HG03432 (cell line): ENCODE measurements around the gene PEPD.

Experiments
- ATAC-seq: cut with Tn5 transposase; IDR thresholded peaks from one replicate; pipeline ENCODE4 v1.9.1; 2021; ENCODE audit warnings: mild to moderate bottlenecking, moderate library complexity; ENCODE audit not compliant: unreplicated experiment

The PEPD gene

DNA sequence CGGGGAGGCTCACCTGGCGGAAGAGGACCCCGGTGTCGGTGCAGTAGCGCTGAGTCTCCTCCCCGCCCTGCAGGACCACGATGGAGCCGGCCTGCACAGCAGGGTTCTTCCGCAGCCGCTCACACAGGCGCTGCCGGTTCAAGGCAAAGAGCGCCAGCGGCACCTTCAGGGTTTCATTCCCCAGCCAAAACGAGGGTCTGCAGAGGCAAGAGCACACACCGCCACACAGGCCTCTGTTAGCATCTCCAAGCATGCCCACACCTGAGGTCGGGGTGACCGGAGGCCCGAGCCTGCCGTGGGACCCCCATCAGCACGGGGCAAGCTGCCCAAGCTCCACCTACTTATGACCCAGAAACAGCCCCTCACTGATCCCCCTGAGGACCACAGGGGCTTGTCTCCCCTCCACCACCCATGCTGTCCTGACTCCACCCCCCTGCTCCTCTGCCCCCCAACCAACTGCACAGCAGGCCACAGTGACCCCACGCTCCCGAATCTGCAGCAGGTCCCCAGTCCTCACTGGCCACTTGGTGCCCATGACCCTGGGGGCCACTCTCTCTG, 8.9 kb downstream of the PEPD start:
- no peak for ATAC-seq

DNA sequence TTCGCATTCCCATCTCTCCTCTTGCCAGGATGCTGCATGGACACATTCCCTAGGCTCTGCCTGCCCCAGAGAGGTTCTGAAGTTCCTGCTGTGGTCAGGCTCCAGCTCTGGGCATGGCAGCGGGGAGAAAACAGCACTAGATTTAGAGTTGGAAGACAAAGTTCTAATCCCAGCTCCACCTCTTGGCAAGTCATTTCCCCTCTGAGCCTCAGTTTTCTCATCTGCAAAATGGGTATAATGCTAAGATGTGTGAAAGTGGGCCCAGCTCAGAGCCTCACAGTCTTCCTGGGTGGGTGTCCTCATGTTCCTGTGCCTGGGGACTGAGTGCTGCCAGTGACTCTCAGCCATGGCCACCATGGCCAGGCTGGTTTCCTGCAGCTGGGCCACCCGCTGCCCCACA, 9.6 kb downstream of the PEPD start:
- ATAC-seq, result no peak

DNA sequence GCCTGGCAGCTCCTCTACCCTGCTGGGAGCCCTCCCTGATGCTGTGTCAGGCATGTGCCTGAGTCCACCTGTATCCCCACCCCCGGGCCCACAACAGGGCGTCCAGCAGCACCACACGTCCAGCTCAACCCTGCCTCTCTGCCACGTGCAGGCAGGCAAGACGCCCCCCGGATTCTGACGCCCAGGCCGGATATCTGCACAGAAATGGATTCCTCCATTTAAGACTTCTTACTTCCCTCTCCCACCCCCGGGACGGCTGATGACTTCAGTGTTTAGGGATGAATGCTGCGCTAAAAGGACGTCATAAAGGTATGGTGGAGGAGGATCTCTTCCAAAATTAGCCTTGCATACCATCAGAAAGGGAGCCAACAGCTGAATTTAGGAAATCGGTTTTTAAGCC, 10.2 kb downstream of the PEPD start:
- ATAC-seq, result no peak

DNA sequence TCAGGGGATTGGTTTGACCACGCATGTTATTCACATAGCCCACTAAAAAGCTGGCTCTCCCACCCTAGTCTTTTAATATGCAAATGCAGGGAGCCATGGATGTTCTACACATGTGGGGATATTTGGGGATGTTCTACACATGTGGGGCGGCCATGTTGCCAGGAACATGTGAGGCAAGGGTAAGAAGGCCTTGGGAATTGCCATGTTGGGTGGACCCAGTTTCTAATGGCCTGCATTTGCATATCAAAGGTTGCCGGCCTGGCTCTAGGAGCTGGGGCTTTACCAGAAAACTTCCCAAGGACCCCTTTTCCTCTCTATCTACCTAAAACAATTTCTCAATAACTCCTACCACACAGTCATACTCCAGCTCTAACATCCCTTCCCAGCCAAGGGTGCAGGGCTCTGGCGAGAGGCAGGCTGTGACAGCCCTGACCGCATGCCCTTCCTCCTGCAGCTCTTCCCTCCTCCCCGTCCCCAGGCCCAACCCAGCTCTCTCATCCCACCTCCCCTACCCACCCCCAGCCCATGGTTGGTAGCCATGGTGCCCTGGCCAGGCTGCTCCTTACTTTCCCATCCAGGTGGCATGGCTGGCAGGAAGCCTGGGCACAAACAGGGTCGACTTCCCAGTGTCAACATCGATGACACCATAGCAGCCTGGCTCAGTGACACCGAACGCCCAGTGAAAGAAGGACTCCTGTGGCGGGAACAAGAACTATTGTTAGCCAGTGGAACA, 11.0 kb downstream of the PEPD start:
- ATAC-seq, result no peak

DNA sequence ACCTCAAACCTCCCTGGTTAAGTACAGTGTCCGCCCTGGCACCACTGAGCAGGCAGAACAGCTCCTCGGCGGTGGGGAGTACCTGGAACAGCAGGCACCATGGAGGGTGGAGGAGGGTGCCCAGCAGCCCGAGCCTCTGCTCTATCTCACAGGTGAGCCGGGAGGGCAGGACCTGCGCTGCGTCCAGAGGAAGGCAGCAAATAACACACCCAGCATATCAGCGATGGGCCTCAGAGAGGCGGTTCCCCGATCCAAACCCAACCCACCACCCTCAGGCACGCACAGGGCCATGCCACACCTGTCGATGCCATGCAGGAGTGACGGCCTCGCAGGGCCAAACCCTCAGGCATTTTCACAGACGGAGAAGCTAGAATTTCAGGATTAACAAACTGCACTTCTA, 11.8 kb downstream of the PEPD start:
- ATAC-seq, result no peak

DNA sequence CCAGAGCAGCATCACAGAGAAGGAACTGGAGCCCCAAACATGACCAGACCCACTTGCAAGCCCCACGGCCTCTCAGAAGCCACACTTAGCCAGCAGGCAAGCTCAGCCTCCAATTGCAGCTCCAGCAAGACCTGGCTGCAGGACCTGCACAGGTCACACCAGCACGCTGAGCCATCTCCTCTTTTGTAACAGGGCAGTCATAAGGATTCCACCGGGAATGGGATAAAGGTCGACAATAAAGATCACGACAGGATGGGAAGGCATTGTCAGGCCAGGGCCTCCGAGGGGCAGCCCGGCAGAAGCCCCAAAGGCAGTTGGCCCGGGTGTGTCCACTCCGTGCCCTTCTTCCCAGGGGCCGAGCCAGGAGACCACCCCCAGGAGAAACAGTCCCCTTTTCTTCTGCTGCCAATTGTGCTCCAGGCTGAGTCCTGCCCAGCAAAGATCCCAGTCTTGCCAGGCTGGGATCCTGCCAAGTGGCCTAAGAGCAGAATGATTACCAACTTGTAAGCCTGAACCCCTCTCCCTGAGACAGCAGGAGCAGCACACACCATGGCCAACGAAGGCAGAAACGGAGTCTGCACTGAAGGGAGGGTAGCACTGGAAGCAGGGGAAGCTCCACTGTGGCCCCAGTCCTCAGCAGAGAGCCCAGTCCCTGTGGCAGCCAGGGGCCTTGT, 12.5 kb downstream of the PEPD start:
- ATAC-seq, result no peak

DNA sequence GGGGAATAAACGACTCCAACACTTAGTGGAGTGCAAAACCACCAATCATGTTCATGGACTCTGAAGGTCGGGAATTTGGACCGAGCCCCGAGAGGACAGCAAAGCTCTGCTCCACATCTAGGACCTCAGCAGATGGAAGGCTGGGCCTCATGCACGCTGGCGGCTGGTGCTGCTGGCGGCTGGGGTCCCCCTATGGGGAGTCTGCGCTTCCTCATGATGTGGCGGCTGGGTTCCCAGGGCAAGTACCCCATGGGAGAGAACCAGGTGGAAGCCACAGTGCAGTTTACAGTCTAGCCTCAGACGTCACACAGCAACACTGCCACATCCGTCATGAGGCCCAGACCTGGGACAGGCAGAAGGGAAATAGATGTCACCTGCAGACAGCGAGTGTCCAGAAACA, 13.2 kb downstream of the PEPD start:
- ATAC-seq, result no peak

DNA sequence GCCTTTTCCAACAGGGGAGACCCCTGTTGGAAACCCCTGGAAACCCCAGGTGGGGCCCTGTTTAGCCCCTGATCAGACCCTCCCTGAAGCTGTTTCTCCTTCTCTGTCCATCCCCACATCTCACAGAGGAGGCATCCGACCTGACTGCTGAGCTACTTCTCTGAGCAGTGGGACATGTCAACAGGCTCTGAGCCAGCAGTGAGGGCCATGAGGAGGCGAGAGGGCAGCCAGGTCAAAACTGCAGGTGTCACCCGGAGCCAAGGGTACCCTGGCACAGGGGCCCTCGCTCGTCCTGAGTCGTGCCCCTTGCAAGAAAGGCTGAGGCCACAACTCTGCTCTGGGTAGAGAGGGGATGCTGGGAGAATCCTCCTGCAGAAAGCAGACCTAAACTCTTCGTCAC, 13.6 kb downstream of the PEPD start:
- ATAC-seq, result no peak

DNA sequence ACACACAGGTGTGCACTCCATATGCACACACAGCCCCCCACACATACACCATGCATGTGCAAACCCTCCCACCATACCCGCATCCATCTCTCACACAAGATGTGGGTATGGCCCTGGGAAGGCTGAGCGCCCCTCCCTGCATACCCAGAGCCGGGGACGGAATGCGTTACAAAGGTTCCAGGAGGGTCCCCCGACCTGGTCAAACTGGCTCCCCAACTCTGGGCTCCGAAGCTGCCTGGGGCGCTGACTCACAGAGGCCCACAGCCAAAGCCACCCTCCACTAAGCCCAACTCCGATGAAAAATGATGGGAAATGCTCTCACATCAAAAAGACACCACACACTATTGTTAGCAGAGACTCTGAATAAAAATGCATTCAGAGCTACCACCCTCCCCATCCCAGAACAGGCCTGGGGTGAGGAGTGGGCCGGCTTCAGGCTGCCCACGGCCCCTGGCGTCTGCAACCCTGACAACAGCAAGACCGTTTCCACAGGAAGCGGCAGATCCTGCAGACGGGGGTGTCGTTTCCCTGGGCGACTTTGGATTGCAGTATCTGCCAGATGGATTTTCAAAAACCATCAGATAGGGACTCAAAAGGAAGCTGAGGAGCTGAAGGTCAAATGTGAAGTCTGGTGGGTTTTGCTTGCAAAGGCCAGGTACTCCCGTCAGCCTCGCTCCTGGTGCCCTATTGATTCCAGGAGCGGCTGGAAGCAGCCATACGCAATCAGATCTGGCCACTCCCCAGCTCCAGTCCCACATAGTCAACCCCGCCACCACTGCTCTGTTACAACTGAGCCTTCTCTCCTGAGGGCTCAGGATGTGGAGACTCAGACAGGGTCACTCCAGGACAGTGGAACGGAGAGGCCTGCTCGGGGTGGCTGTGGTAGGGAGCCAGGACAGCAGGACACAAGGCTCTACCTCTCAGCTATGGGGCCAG, 14.3 kb downstream of the PEPD start:
- no peak for ATAC-seq

DNA sequence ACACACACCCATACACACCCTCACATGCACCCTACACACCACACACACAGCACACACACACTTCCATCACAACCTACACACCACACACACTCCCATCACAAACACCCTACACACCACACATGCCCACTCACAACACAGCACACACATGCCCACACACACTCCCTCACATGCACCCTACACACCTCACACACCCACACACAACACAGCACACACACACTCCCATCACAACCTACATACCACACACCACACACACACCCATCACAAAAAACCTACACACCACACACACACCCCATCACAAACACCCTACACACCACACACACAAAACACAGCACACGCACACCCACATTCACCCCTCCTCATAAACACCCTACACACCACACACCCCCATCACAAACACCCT, 15.1 kb downstream of the PEPD start:
- ATAC-seq, result no peak

DNA sequence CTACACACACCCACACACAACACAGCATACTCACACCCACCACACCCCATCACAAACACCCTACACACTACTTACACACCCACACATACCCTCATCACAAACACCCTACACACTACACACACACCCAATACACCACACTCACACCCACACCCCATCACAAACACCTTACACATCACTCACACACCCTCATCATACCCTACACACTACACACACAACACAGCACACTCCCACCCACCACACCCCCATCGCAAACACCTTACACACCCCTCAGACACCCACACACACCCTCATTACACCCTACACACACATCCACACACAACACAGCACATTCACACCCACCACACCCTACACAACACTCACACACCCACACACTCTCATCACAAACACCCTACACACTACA, 15.8 kb downstream of the PEPD start:
- ATAC-seq, result no peak

DNA sequence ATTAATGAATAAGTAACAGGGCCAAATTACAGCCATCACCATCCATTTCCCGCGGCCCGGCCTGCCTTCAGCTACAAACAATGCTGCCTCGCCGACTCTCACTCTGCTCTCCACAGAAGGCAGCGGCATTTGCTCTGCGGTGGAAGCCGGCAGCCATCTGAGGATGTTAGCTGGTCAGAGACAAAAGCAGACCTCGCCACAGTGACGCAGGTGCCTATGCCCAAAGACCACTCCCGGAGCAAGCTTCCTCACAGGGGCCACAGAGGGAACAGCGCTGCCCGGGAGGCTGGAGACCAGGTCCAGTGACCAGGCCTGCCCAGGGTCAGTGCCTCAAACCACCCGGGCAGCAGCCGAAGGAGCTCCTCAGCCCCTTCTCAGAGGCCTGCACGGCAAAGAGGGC, 16.4 kb downstream of the PEPD start:
- no peak for ATAC-seq

DNA sequence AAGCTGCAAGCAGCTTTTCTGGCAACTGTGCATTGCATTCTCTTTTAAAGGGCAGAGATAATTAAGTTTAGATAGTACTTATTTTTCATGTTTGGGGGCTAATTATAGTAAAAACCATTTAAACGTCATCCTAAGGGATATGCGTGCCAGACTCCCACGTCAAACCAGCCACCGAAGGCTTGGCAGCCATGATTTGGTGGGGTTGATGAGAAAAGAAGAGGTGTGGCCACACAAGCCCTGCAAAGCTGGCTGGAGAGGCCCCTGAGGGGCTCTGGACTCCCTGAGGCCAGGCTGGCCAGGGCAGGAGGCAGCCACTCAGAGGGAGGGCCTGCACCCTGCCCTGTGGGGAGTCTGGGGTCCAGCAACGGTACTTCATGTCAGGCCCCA, 17.5 kb downstream of the PEPD start:
- ATAC-seq, result no peak

DNA sequence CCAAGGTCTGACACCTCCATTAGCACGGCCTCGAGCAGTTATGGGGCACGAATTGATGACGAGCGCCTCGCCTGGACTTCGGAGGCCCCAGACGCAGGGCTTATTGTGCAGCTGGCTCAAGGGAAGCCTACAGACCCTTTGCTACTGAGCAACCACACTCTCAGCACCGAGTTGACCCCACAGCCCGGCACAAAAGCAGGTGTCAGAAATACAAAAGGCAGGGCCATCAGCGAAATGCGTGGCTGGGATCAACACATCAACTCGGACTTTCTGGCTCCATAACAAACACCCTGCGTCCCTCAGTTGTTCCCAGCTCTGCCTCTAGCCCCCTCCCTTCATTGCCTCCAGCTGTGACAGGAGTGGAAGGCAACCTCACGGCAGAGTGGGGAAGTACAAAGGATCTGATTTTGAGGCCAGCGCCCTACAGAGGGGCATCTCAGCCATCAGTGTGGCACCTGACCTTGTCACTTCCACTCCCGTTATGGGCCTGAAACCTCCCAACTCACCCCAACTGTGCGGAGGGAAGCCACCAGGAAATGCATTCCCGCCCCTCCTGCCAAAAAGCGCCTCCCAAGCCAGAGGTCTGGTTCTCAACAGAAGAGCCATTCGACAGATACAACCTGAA, 18.0 kb downstream of the PEPD start:
- ATAC-seq, result no peak

DNA sequence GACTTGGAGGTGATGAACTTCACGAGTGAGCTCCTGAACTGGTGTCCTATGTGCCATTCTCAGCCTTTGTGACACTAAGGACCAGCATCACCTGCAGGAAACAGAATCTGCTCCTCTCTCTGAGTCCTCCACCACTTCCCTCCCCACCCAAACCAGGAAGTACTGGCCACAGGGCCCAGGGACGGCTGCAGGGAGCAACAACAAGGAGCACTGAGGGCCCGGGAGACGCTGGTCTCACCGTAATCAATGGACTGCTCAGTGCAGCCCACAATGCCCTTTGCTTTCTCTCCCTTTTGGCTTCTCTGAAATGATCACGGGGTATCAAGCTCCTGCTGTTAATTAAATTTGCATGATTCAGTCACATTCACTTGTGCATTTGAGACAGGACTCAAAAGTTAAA, 18.6 kb downstream of the PEPD start:
- no peak for ATAC-seq

DNA sequence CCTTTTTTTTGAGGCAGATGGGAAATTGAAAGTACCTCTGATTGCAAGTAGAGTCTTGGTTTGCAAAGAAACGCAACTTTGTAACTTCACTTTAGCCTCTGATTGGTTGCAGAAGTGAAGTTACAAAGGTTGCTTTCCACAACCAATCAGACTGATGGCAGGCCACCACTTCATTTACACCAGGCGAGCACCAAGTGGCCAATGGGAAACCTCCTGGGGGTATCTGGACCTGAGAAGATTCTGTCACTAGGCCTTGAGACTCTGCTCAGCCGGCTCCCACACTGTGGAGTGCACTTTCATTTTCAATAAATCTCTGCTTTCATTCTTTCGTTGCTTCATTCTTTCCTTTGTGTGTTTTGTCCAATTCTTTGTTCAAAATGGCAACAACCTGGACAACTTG, 19.1 kb downstream of the PEPD start:
- ATAC-seq, result no peak

DNA sequence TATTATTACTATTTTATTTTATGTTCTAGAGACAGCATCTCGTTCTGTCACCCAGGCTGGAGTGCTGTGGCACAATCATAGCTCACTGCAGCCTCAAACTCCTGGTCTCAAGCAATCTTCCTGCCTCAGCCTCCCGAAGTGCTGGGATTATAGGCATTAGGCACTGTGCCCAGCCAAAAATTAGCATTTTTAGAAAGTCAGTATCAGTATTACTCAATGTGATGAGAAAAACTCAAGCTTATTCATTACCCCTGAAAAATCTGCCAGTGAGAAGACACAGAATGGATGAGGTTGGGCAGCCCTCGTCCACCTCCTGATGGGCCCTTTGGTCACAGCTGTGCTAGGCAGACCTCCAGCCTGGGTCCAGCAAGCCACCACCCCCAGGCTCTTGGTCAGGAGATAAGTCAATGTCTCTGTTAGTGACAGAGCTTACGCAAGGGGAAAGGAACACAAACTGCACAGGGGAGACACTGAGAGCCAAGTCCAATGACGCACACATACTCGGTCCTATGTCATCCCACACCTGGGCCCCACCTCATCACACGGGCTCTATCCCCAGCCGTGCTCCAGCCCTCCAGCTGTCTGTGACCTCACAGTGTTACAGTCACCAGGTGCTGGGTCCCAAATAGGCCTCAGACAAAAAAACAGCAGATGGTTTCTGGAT, 19.8 kb downstream of the PEPD start:
- ATAC-seq, result no peak

DNA sequence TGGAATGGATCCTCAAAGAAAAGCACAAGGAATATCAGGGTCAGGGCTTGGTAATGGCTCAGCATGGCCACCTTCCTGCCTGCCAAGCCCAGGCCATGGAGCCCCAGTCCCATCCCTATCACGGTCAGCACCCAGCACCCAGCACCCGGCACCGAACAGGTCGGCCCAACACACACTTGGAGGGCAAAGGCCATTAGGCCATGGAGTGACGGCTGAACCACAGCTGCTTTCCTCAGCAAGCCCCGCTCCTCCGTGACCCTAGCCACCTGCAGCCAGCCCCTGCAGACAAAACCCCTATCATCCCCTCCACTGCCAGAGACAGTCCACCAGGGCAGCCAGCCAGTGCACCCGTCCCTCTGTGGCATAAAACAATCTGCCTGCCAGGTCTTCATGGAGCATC, 20.6 kb downstream of the PEPD start:
- ATAC-seq, result no peak

DNA sequence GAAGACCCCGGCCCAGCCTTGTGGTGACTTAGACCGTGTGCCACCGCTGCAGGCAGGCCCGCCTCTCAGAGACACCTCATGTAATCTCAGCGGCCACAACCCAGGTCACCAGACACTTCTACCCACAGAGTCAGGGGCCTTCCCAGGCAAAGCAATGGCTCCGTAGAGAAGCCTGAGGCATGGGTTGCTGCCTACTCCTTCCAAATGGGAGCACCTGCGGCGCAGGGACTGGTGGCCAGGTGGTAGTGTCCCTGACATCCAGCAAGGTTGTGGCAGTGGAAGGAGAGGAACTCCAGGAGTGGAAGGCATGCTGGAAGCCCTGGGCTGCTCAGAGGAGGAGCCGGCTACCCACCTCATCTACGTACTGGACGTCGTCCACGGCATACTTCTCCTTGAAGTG, 21.0 kb downstream of the PEPD start:
- no peak for ATAC-seq

DNA sequence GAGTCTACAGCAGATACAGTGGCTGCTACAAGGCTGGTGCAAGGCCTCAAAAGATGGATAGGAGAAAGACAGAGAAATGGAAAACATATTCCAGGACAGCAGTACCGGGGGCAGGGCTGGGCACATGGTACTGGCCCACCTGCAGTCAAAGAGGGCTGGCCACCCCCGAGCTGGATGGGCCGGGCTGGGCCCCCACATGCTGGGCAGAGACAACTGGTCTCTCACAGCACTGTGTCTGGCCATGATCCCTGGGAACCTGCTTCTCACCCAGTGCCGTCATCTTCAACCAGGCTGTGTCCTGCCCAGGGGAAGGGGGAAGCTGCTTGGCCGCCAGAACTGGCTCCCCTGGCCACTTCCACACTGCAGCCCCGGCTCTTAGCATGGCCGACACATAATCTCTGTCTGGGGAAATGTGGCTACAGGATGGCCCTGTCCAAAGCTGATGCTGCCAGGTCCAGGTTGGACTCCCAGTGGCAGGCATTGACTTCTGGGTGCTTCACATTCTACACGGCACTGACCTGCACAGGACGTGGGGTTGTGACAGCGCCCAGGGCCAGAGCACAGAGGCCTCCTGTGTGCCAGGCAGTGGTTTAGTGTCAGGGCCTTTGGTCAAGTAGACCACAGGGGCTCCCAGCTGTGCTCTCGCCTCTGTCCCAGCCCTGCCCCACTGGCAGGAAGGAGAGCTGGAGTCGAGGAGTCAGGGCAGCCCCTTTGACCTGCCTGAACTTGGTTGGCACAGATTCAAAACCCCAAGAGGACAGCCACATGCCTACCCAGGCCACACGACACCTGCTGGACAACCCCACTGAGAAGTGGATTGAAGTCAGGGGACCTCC, 21.7 kb downstream of the PEPD start:
- ATAC-seq, result no peak
